Stimulated activated CD4-positive, alpha-beta T cell treated with anti-CD3 and anti-CD28 coated beads, TNF-alpha, amount 100 ng/mL, for 48 hours (primary cell): ENCODE measurements around the gene FOSL2.

Source experiments
- DNase-seq, 3 donors: peaks; one replicate each; pipeline ENCODE4 v3.0.0-alpha.2; 2020; ENCODE audit warnings: low read depth in 3 of 3

The FOSL2 gene

GRCh38 chr2:28394997-28395333 is 2.3 kb downstream of the FOSL2 start:
- DNase-seq, result no peak

GRCh38 chr2:28395334-28396061 is 2.8 kb downstream of the FOSL2 start:
- DNase-seq, result no peak

- DNase-seq, result no peak
Observed at GRCh38 chr2:28397043-28397381, 4.4 kb downstream of the FOSL2 start.

- no peak for DNase-seq
Observed at GRCh38 chr2:28398101-28398834, 5.6 kb downstream of the FOSL2 start.

- DNase-seq, result no peak
Observed at GRCh38 chr2:28399289-28399688, 6.6 kb downstream of the FOSL2 start.

GRCh38 chr2:28399956-28400355 is 7.3 kb downstream of the FOSL2 start:
- DNase-seq, result no peak

GRCh38 chr2:28400419-28400818 is 7.8 kb downstream of the FOSL2 start:
- DNase-seq, result no peak

GRCh38 chr2:28400921-28401320 is 8.3 kb downstream of the FOSL2 start:
- no peak for DNase-seq

GRCh38 chr2:28401411-28401810 is 8.8 kb downstream of the FOSL2 start:
- no peak for DNase-seq

GRCh38 chr2:28401948-28402550 is 9.4 kb downstream of the FOSL2 start:
- DNase-seq, result no peak

GRCh38 chr2:28403370-28403956 is 10.8 kb downstream of the FOSL2 start:
- DNase-seq, result no peak

GRCh38 chr2:28404086-28404485 is 11.4 kb downstream of the FOSL2 start:
- DNase-seq, result no peak

GRCh38 chr2:28405537-28405936 is 12.9 kb downstream of the FOSL2 start:
- DNase-seq, result no peak

- peak in 1 of 3 donors; percentile 47 for DNase-seq
Observed at GRCh38 chr2:28406276-28407096, 13.8 kb downstream of the FOSL2 start.

- no peak for DNase-seq
Observed at GRCh38 chr2:28407131-28407975, 14.7 kb downstream of the FOSL2 start.

- no peak for DNase-seq
Observed at GRCh38 chr2:28407976-28408690, 15.5 kb downstream of the FOSL2 start.

- DNase-seq, result peak in 1 of 3 donors; percentile 58
Observed at GRCh38 chr2:28408764-28409599, 16.3 kb downstream of the FOSL2 start.

GRCh38 chr2:28411166-28411755 is 18.6 kb downstream of the FOSL2 start:
- no peak for DNase-seq
